CD14-positive monocyte (primary cell): ENCODE results near the gene GPR158. TPM values are rescaled to one million over a fixed set of nuclear protein-coding genes. Genes with fewer than 3 reads are reported as not detected.

Experiments
- DNase-seq, 3 donors: peaks; one replicate each; pipeline ENCODE4 v3.0.0-alpha.2; 2011 to 2022
- H2AFZ ChIP-seq: 2 replicates; pipeline ENCODE4 v1.6.0; 2012; ENCODE audit warnings: mild to moderate bottlenecking, low read depth, low read length, inconsistent platforms; ENCODE audit not compliant: insufficient read depth, poor library complexity, severe bottlenecking
- H3K27ac ChIP-seq, 2 donors: 1 replicate in 1 of 2; 2 replicates in 1 of 2; pipeline ENCODE4 v1.5.1; 2012 to 2013; ENCODE audit warnings: low read length in 2 of 2, control low read depth in 1 of 2, inconsistent platforms in 1 of 2, low read depth in 1 of 2, mild to moderate bottlenecking in 1 of 2
- H3K27me3 ChIP-seq, 2 donors: one replicate each; pipeline versions ENCODE4 v1.6.0 to v1.6.1; 2011 to 2013; ENCODE audit warnings: low read length in 2 of 2; ENCODE audit not compliant: control insufficient read depth in 2 of 2, insufficient read depth in 2 of 2
- H3K36me3 ChIP-seq, 2 donors: replicated peaks in 1 of 2; 1 replicate in 1 of 2; 2 replicates in 1 of 2; pipeline versions ENCODE4 v1.5.1 to v1.6.1; 2012 to 2013; ENCODE audit warnings: low read length in 2 of 2, control low read depth in 1 of 2, inconsistent platforms in 1 of 2, mild to moderate bottlenecking in 1 of 2; ENCODE audit not compliant: insufficient read depth in 2 of 2, control insufficient read depth in 1 of 2
- H3K4me1 ChIP-seq, 2 donors: 1 replicate in 1 of 2; 2 replicates in 1 of 2; pipeline versions ENCODE4 v1.5.1 to v1.6.1; 2012 to 2013; ENCODE audit warnings: low read length in 2 of 2, control low read depth in 1 of 2, inconsistent platforms in 1 of 2, mild to moderate bottlenecking in 1 of 2, moderate library complexity in 1 of 2; ENCODE audit not compliant: insufficient read depth in 2 of 2, control insufficient read depth in 1 of 2
- H3K4me2 ChIP-seq: replicated peaks from 2 replicates; pipeline ENCODE3; 2012; ENCODE audit warnings: low read length, moderate library complexity, mild to moderate bottlenecking; ENCODE audit not compliant: poor library complexity, severe bottlenecking; ENCODE audit errors: extremely low read depth
- H3K4me3 ChIP-seq, 3 experiments: fragments of 200-600 bp in 1 of 3; sonication (generic) in 1 of 3; replicated peaks in 1 of 3; 1 replicate in 2 of 3; 2 replicates in 1 of 3; pipeline ENCODE4 v1.5.1; 2011 to 2013; ENCODE audit warnings: low read length in 3 of 3, mild to moderate bottlenecking in 3 of 3, control low read depth in 2 of 3, low read depth in 2 of 3, inconsistent platforms in 1 of 3, moderate library complexity in 1 of 3
- H3K79me2 ChIP-seq: 2 replicates; pipeline ENCODE4 v1.6.0; 2012; ENCODE audit warnings: mild to moderate bottlenecking, control low read depth, inconsistent platforms, low read length, moderate library complexity; ENCODE audit not compliant: insufficient read depth
- H3K9ac ChIP-seq: 2 replicates; pipeline ENCODE4 v1.6.0; 2017; ENCODE audit warnings: low read length, mild to moderate bottlenecking; ENCODE audit not compliant: insufficient read depth, poor library complexity, severe bottlenecking
- H3K9me3 ChIP-seq, 2 donors: replicated peaks in 1 of 2; 1 replicate in 1 of 2; 2 replicates in 1 of 2; pipeline versions ENCODE4 v1.5.1 to v1.6.1; 2012 to 2013; ENCODE audit warnings: low read length in 2 of 2, control low read depth in 1 of 2; ENCODE audit not compliant: control insufficient read depth in 1 of 2, insufficient read depth in 1 of 2
- H4K20me1 ChIP-seq: 2 replicates; pipeline ENCODE4 v1.6.0; 2012; ENCODE audit warnings: mild to moderate bottlenecking, low read length, control low read depth, moderate library complexity; ENCODE audit not compliant: insufficient read depth
- H3K27ac Mint-ChIP-seq, 7 donors: one replicate each; pipeline ENCODE4 v1.8.0; 2020; ENCODE audit warnings: mild to moderate bottlenecking in 7 of 7, mixed read lengths in 7 of 7, moderate library complexity in 6 of 7, inconsistent platforms in 2 of 7
- H3K27me3 Mint-ChIP-seq, 3 donors: one replicate each; pipeline ENCODE4 v1.8.0; 2021 to 2022; ENCODE audit warnings: low read depth in 3 of 3, mild to moderate bottlenecking in 3 of 3, mixed read lengths in 3 of 3, moderate library complexity in 3 of 3, inconsistent platforms in 1 of 3
- H3K36me3 Mint-ChIP-seq, 2 donors: one replicate each; pipeline ENCODE4 v1.8.0; 2020; ENCODE audit warnings: mixed read lengths in 2 of 2, inconsistent platforms in 1 of 2, mild to moderate bottlenecking in 1 of 2
- H3K4me1 Mint-ChIP-seq: one replicate; pipeline ENCODE4 v1.8.0; 2020; ENCODE audit warnings: mild to moderate bottlenecking, mixed read lengths
- H3K4me3 Mint-ChIP-seq, 2 donors: one replicate each; pipeline ENCODE4 v1.8.0; 2020; ENCODE audit warnings: mild to moderate bottlenecking in 2 of 2, mixed read lengths in 2 of 2, moderate library complexity in 1 of 2
- H3K9me3 Mint-ChIP-seq, 7 donors: one replicate each; pipeline ENCODE4 v1.8.0; 2020 to 2022; ENCODE audit warnings: mixed read lengths in 7 of 7, mild to moderate bottlenecking in 6 of 7, moderate library complexity in 6 of 7, inconsistent platforms in 2 of 7
- WGBS: methylation state at CpG from one replicate; pipeline ENCODE4 v1.1.5; 2013; ENCODE audit warnings: missing lambda C conversion rate; ENCODE audit not compliant: insufficient coverage; 5-methylcytosine and 5-hydroxymethylcytosine counted together
- intact Hi-C, 2 donors: fragments of 100-400 bp; cut with micrococcal nuclease; formaldehyde crosslinking; loops; one replicate each; pipeline versions ENCODE4 v1.15.0 to v1.15.1; 2023
- polyA plus RNA-seq, 3 donors: library from polyadenylated mRNA; depleted of rRNA in 1 of 3; unstranded in 2 of 3; stranded (reverse) in 1 of 3; fragments of 300-500 nt in 2 of 3; fragments of >200 nt in 1 of 3; fragmentation: Illumina TruSeq in 2 of 3; gene quantifications; 1 replicate in 2 of 3; 2 replicates in 1 of 3; pipeline ENCODE4 v1.2.3, GENCODE V29; 2012 to 2021
- TF ChIP-seq, protein P1 (sequence below): fragments of 200-600 bp; IDR thresholded peaks from one replicate; pipeline ENCODE4 v1.8.0; 2022; ENCODE audit warnings: antibody characterized with exemption, mild to moderate bottlenecking

The GPR158 gene
- polyA plus RNA-seq, 3 donors: not detected

DNA sequence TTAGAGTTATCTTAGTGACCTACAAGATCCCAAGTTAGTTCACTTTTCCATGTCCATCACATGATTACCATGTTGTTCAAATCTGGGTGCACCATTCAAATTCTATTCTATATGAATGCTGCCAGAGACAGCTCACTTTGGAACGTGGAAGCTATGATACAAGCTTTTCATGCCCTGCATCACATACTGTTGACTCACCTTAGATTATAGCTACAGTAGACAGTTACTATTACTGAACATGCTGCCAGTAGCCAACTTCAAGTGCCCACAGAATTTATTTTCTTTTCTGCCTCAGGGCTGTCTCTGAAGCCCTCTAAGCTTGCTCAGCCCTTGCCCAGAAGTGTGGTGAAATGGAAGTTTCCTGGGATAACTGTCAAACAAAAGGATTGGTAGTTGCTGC is 231.1 kb downstream of the GPR158 start:
- no peak for DNase-seq
- Histone ChIP-seq H3K4me2 (no peak overlapping the region), H3K79me2 (no peaks in the 10 kb centered on the region), H3K27ac (no peak overlapping the region), H3K9me3 (peaks cover 0 to 4% of the 10 kb centered on the region in 2 donors), H3K9ac (no peak overlapping the region), H3K27me3 (no peaks in the 10 kb centered on the region), H2AFZ (no peak overlapping the region), H3K4me1 (no peaks in the 10 kb centered on the region), H3K36me3 (no peaks in the 10 kb centered on the region), H4K20me1 (no peaks in the 10 kb centered on the region), H3K4me3 (no peak overlapping the region)
- 89% methylated on average over 1 of the region's 1 CpG for WGBS
- Mint-ChIP-seq H3K9me3 (peaks cover 0 to 4% (median 3%) of the 10 kb centered on the region in 7 donors), H3K4me1 (no peaks in the 10 kb centered on the region), H3K36me3 (no peaks in the 10 kb centered on the region), H3K27me3 (no peaks in the 10 kb centered on the region), H3K27ac (no peak overlapping the region), H3K4me3 (no peak overlapping the region)
- TF ChIP-seq, protein P1, sequence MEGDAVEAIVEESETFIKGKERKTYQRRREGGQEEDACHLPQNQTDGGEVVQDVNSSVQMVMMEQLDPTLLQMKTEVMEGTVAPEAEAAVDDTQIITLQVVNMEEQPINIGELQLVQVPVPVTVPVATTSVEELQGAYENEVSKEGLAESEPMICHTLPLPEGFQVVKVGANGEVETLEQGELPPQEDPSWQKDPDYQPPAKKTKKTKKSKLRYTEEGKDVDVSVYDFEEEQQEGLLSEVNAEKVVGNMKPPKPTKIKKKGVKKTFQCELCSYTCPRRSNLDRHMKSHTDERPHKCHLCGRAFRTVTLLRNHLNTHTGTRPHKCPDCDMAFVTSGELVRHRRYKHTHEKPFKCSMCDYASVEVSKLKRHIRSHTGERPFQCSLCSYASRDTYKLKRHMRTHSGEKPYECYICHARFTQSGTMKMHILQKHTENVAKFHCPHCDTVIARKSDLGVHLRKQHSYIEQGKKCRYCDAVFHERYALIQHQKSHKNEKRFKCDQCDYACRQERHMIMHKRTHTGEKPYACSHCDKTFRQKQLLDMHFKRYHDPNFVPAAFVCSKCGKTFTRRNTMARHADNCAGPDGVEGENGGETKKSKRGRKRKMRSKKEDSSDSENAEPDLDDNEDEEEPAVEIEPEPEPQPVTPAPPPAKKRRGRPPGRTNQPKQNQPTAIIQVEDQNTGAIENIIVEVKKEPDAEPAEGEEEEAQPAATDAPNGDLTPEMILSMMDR: no peak
- intact Hi-C loops: no loop called here

DNA sequence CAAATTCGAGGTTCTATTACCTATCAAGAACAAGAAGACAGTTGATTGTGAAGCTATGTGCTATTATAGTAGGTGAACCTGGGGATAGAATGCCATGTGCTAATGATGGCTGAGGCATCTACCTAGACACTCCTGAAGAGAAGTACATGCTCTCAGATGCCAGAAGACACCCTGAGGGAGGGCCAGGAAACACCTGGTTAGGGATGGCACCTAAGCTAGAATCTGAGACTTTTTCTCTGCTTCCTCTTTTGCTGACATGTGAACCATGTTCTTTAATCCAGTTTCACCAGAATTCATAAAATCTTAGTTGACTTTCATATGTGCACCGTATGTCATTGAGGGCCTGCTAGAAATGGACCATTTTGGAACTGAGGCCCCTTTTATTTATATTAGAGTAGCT is 242.8 kb downstream of the GPR158 start:
- Mint-ChIP-seq H3K4me1 (no peaks in the 10 kb centered on the region), H3K36me3 (no peaks in the 10 kb centered on the region), H3K27ac (no peak overlapping the region), H3K27me3 (peaks cover 0 to 3% (median 0%) of the 10 kb centered on the region in 3 donors), H3K4me3 (no peak overlapping the region), H3K9me3 (peaks cover 0 to 6% (median 2%) of the 10 kb centered on the region in 7 donors)
- DNase-seq: no peak
- H3K79me2 ChIP-seq: no peaks in the 10 kb centered on the region
- H3K36me3 ChIP-seq: no peaks in the 10 kb centered on the region
- intact Hi-C loops: no loop called here
- peaks cover 0 to 10% of the 10 kb centered on the region in 2 donors for H3K9me3 ChIP-seq
- H3K4me1 ChIP-seq: no peaks in the 10 kb centered on the region
- TF ChIP-seq, protein P1: no peak
- no CpG with 5 or more reads among the region's 2 CpGs for WGBS
- no peak overlapping the region for H3K4me2 ChIP-seq
- no peaks in the 10 kb centered on the region for H3K27me3 ChIP-seq
- no peak overlapping the region for H2AFZ ChIP-seq
- H3K9ac ChIP-seq: no peak overlapping the region
- no peaks in the 10 kb centered on the region for H4K20me1 ChIP-seq
- H3K4me3 ChIP-seq: no peak overlapping the region
- no peak overlapping the region for H3K27ac ChIP-seq
